HCT116 (cell line): ENCODE data around the gene ZNF32. TPM values are rescaled to one million over a fixed set of nuclear protein-coding genes. Genes with fewer than 3 reads are reported as not detected.

Experiments
- ATAC-seq: fragments of 200-7000 bp; cut with Tn5 transposase; 2 replicates; pipeline ENCODE4 v1.9.1; 2020; ENCODE audit warnings: mild to moderate bottlenecking, moderate library complexity
- BruUV-seq: library from RNA; stranded (reverse); fragments of 400-500 nt; replicated peaks from 2 replicates; lab custom pipeline; 2021; lab: Mats Ljungman, UMichigan
- CTCF ChIA-PET: fragments of 300-600 bp; sonication (Branson Sonifier 250); formaldehyde crosslinking; loops from one replicate; lab custom pipeline; 2021; ENCODE audit warnings: antibody characterized with exemption; lab: Charles Lee
- POLR2A ChIA-PET: fragments of 300-600, 350-600 bp; sonication (Branson Sonifier 250); formaldehyde crosslinking; loops from one replicate; lab custom pipeline; 2021; ENCODE audit warnings: antibody characterized with exemption; lab: Charles Lee
- RAD21 ChIA-PET, 2 experiments: fragments of 300-600 bp; sonication (Branson Sonifier 250); formaldehyde crosslinking; loops; one replicate each; lab custom pipeline; 2023; ENCODE audit warnings: low total read pairs in 2 of 2; ENCODE audit not compliant: uncharacterized antibody in 2 of 2, unreplicated experiment in 2 of 2, low non-redundant PET in 1 of 2; lab: Charles Lee
- DNase-seq: peaks from one replicate; pipeline ENCODE4 v3.0.0-alpha.2; 2010; ENCODE audit warnings: low read depth, low spot score
- H2AFZ ChIP-seq: fragments of 200-600 bp; shearing (Covaris generic), sonication (generic); 2 replicates; pipeline ENCODE4 v1.6.1; 2017; ENCODE audit warnings: low read depth, mixed run types, mixed read lengths, antibody characterized with exemption, low read length; ENCODE audit not compliant: poor library complexity, severe bottlenecking
- H3K27ac ChIP-seq: 2 replicates; pipeline ENCODE4 v1.5.1; 2012; ENCODE audit warnings: low read depth, low read length
- H3K27me3 ChIP-seq: fragments of 200-600 bp; sonication (generic); 2 replicates; pipeline ENCODE4 v1.6.1; 2016; ENCODE audit warnings: mixed run types, low read length, mixed read lengths; ENCODE audit not compliant: insufficient read depth
- H3K36me3 ChIP-seq, 2 experiments: fragments of 200-500 bp in 1 of 2; fragments of 200-600 bp in 1 of 2; sonication (Bioruptor generic) in 1 of 2; sonication (generic) in 1 of 2; 2 replicates each; pipeline versions ENCODE4 v1.5.1 to v1.6.1; 2014 to 2016; ENCODE audit warnings: low read length in 2 of 2, inconsistent platforms in 1 of 2, mixed read lengths in 1 of 2, mixed run types in 1 of 2; ENCODE audit not compliant: insufficient read depth in 2 of 2, control insufficient read depth in 1 of 2
- H3K4me1 ChIP-seq, 2 experiments: fragments of 200-600 bp in 1 of 2; sonication (generic) in 1 of 2; 2 replicates each; pipeline versions ENCODE4 v1.5.1 to v1.6.1; 2012 to 2017; ENCODE audit warnings: low read length in 2 of 2, inconsistent platforms in 1 of 2, mild to moderate bottlenecking in 1 of 2, mixed read lengths in 1 of 2, mixed run types in 1 of 2, moderate library complexity in 1 of 2; ENCODE audit not compliant: insufficient read depth in 2 of 2, control insufficient read depth in 1 of 2
- H3K4me2 ChIP-seq: fragments of 200-600 bp; sonication (generic); 2 replicates; pipeline ENCODE4 v1.6.1; 2017; ENCODE audit warnings: mixed run types, low read length, mixed read lengths
- H3K4me3 ChIP-seq, 2 experiments: fragments of 200-600 bp in 1 of 2; sonication (generic) in 1 of 2; replicated peaks in 1 of 2; 2 replicates each; pipeline ENCODE4 v1.5.1; 2011 to 2016; ENCODE audit warnings: low read length in 2 of 2, control low read depth in 1 of 2, low read depth in 1 of 2, mild to moderate bottlenecking in 1 of 2, mixed read lengths in 1 of 2, mixed run types in 1 of 2
- H3K79me2 ChIP-seq: fragments of 200-600 bp; sonication (generic); 2 replicates; pipeline ENCODE4 v1.6.1; 2017; ENCODE audit warnings: mild to moderate bottlenecking, mixed run types, low read length, moderate library complexity, mixed read lengths; ENCODE audit not compliant: insufficient read depth
- H3K9ac ChIP-seq: fragments of 200-600 bp; sonication (generic); 2 replicates; pipeline ENCODE4 v1.6.1; 2016; ENCODE audit warnings: low read length, mixed read lengths
- H3K9me2 ChIP-seq: fragments of 200-600 bp; sonication (generic), shearing (Covaris generic); 2 replicates; pipeline ENCODE4 v1.6.1; 2017; ENCODE audit warnings: mixed run types, mild to moderate bottlenecking, moderate library complexity; ENCODE audit not compliant: insufficient read depth
- H3K9me3 ChIP-seq, 2 experiments: fragments of 200-500 bp in 1 of 2; fragments of 200-600 bp in 1 of 2; sonication (Bioruptor generic) in 1 of 2; sonication (generic) in 1 of 2; 2 replicates each; pipeline ENCODE4 v1.6.1; 2014 to 2017; ENCODE audit warnings: low read length in 2 of 2, mixed read lengths in 2 of 2, inconsistent platforms in 1 of 2, low read depth in 1 of 2, mild to moderate bottlenecking in 1 of 2, mixed run types in 1 of 2, moderate library complexity in 1 of 2; ENCODE audit not compliant: control insufficient read depth in 1 of 2, insufficient read depth in 1 of 2
- H4K20me1 ChIP-seq: fragments of 200-600 bp; sonication (generic), shearing (Covaris generic); 2 replicates; pipeline ENCODE4 v1.6.1; 2017; ENCODE audit warnings: mixed run types, mild to moderate bottlenecking, moderate library complexity; ENCODE audit not compliant: insufficient read depth
- ATF3 ChIP-seq: IDR thresholded peaks from 2 replicates; pipeline ENCODE4 v1.6.1; 2012
- CEBPB ChIP-seq: IDR thresholded peaks from 2 replicates; pipeline ENCODE4 v1.6.1; 2012; ENCODE audit warnings: low read depth
- EGR1 ChIP-seq: IDR thresholded peaks from 2 replicates; pipeline ENCODE4 v1.6.1; 2012; ENCODE audit warnings: low read depth
- EZH2 ChIP-seq: fragments of 200-600 bp; sonication (generic); IDR thresholded peaks from 2 replicates; pipeline ENCODE4 v1.6.1; 2017; ENCODE audit warnings: antibody characterized with exemption, mixed run types
- EZH2phosphoT487 ChIP-seq: fragments of 200-600 bp; IDR thresholded peaks from 2 replicates; pipeline ENCODE4 v1.6.1; 2018; ENCODE audit warnings: antibody characterized with exemption, borderline replicate concordance
- FOSL1 ChIP-seq: IDR thresholded peaks from 2 replicates; pipeline ENCODE4 v1.6.1; 2012; ENCODE audit warnings: low read depth
- JUND ChIP-seq: IDR thresholded peaks from 2 replicates; pipeline ENCODE4 v1.6.1; 2012
- MAX ChIP-seq: IDR thresholded peaks from 2 replicates; pipeline ENCODE4 v1.6.1; 2012
- POLR2A ChIP-seq: IDR thresholded peaks from 2 replicates; pipeline ENCODE4 v1.7.0; 2011; ENCODE audit warnings: borderline replicate concordance; ENCODE audit not compliant: insufficient read depth, insufficient read length; ENCODE audit errors: extremely low read depth
- RAD21 ChIP-seq: IDR thresholded peaks from 2 replicates; pipeline ENCODE4 v1.6.1; 2012; ENCODE audit warnings: low read depth, mild to moderate bottlenecking
- SIN3A ChIP-seq: IDR thresholded peaks from 2 replicates; pipeline ENCODE4 v1.6.1; 2012; ENCODE audit warnings: low read depth
- SP1 ChIP-seq: IDR thresholded peaks from 2 replicates; pipeline ENCODE4 v1.6.1; 2012; ENCODE audit warnings: low read depth
- TCF7L2 ChIP-seq: IDR thresholded peaks from 2 replicates; pipeline ENCODE4 v1.7.0; 2011; ENCODE audit warnings: borderline replicate concordance, inconsistent platforms; ENCODE audit not compliant: insufficient read depth, insufficient read length; ENCODE audit errors: extremely low read depth
- YY1 ChIP-seq: IDR thresholded peaks from 2 replicates; pipeline ENCODE4 v1.6.1; 2011; ENCODE audit warnings: low read length, low read depth, moderate library complexity, mild to moderate bottlenecking; ENCODE audit not compliant: insufficient replicate concordance; ENCODE audit errors: extremely low read depth
- ZFX ChIP-seq: fragments of 450-650 bp; IDR thresholded peaks from 2 replicates; pipeline ENCODE4 v1.6.1; 2017
- ZNF274 ChIP-seq: fragments of 200-500 bp; sonication (Bioruptor generic); IDR thresholded peaks from 2 replicates; pipeline ENCODE4 v1.6.1; 2014; ENCODE audit warnings: mild to moderate bottlenecking, low read depth, low read length, inconsistent platforms
- intact Hi-C: fragments of 100-400 bp; cut with micrococcal nuclease; formaldehyde crosslinking; loops from 2 replicates; pipeline ENCODE4 v1.10.0; 2022
- total RNA-seq: library from RNA; stranded (reverse); gene quantifications from one replicate; pipeline ENCODE4 v1.2.1, GENCODE V29; 2021; ENCODE audit not compliant: unreplicated experiment
- TF ChIP-seq, protein P1 (sequence below): IDR thresholded peaks from 2 replicates; pipeline ENCODE4 v1.6.1; 2012; ENCODE audit warnings: low read depth

ZNF32 gene
- total RNA-seq, 1 experiment from 2014 or later: 10.3 TPM

DNA sequence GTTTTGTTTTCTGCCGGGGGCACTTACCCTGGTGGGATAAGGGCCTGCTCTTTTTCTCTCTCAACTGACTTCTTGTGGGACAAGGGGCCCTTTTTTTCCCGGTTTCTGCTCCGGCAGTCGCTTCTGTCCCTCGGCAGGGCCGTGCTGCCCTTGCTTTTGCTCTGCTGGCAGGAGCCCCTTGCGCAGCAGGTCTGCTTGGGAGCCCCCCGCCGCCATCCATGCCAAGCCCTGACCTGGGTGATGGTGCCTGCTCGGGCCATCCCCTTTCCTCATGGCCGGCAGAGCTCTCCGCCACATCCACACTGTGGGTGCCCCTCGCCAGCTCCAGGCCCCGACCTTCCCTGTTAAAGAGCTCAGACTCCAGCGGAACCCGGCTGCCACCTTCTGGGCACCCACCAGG is 47.0 kb upstream of the ZNF32 start:
- Histone ChIP-seq H3K9me3 (no peaks in the 10 kb centered on the region), H2AFZ (no peak overlapping the region), H3K36me3 (no peaks in the 10 kb centered on the region), H3K4me1 (no peaks in the 10 kb centered on the region), H3K4me2 (no peak overlapping the region), H3K4me3 (no peak overlapping the region), H3K9ac (no peak overlapping the region), H3K79me2 (no peaks in the 10 kb centered on the region)
- POLR2A ChIA-PET: no interaction called here
- RAD21 ChIA-PET: no interaction called here
- no TSS peak for BruUV-seq
- CTCF ChIA-PET: no interaction called here
- intact Hi-C loops: loop anchor here (10.0 kb wide), 1 partner anchor 89 kb away; no protein-coding TSS in a partner anchor
- TF ChIP-seq, protein P1, sequence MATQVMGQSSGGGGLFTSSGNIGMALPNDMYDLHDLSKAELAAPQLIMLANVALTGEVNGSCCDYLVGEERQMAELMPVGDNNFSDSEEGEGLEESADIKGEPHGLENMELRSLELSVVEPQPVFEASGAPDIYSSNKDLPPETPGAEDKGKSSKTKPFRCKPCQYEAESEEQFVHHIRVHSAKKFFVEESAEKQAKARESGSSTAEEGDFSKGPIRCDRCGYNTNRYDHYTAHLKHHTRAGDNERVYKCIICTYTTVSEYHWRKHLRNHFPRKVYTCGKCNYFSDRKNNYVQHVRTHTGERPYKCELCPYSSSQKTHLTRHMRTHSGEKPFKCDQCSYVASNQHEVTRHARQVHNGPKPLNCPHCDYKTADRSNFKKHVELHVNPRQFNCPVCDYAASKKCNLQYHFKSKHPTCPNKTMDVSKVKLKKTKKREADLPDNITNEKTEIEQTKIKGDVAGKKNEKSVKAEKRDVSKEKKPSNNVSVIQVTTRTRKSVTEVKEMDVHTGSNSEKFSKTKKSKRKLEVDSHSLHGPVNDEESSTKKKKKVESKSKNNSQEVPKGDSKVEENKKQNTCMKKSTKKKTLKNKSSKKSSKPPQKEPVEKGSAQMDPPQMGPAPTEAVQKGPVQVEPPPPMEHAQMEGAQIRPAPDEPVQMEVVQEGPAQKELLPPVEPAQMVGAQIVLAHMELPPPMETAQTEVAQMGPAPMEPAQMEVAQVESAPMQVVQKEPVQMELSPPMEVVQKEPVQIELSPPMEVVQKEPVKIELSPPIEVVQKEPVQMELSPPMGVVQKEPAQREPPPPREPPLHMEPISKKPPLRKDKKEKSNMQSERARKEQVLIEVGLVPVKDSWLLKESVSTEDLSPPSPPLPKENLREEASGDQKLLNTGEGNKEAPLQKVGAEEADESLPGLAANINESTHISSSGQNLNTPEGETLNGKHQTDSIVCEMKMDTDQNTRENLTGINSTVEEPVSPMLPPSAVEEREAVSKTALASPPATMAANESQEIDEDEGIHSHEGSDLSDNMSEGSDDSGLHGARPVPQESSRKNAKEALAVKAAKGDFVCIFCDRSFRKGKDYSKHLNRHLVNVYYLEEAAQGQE: no peak
- TF ChIP-seq SIN3A (no peak), EZH2phosphoT487 (no peak), ATF3 (no peak), POLR2A (no peak), FOSL1 (no peak), JUND (no peak), YY1 (no peak), EGR1 (no peak), RAD21 (no peak), ZNF274 (no peak), TCF7L2 (no peak), MAX (no peak), EZH2 (no peak), CEBPB (no peak), ZFX (no peak), SP1 (no peak)
- TF ChIP-seq, all 23 proteins: peak for 0
- peaks cover 36% of the 10 kb centered on the region; the same call in 1 of the 2 replicates for H3K27me3 ChIP-seq
- H4K20me1 ChIP-seq: no peaks in the 10 kb centered on the region
- no peaks in the 10 kb centered on the region for H3K9me2 ChIP-seq
- no peak for ATAC-seq
- H3K27ac ChIP-seq: no peak overlapping the region
- DNase-seq: no peak
